SK-N-SH treated with all-trans-retinoic acid at 6 μM for 48 hours (cell line): ENCODE results near the gene ARHGAP15.

Experiments
- ARNTL ChIP-seq: fragments of 450-650 bp; formaldehyde crosslinking; IDR thresholded peaks from 2 replicates; pipeline ENCODE4 v1.5.0; 2020; ENCODE audit warnings: low read depth, mild to moderate bottlenecking, moderate library complexity, borderline replicate concordance
- ESRRG ChIP-seq: fragments of 250-450 bp; sonication (Bioruptor Pico); IDR thresholded peaks from 2 replicates; pipeline ENCODE4 v1.6.1; 2021; ENCODE audit warnings: mild to moderate bottlenecking
- GLIS3 ChIP-seq: fragments of 250-450 bp; sonication (Bioruptor Pico); IDR thresholded peaks from 2 replicates; pipeline ENCODE4 v1.5.0; 2020; ENCODE audit warnings: mild to moderate bottlenecking, moderate library complexity
- RARB ChIP-seq: fragments of 250-450 bp; sonication (Bioruptor Pico); IDR thresholded peaks from 2 replicates; pipeline ENCODE4 v1.8.0; 2021; ENCODE audit warnings: mild to moderate bottlenecking, moderate library complexity
- ZC3H10 ChIP-seq: fragments of 250-450 bp; sonication (Bioruptor Pico); IDR thresholded peaks from 2 replicates; pipeline ENCODE4 v1.5.1; 2021; ENCODE audit warnings: mild to moderate bottlenecking, moderate library complexity
- ZFP3 ChIP-seq: fragments of 250-450 bp; sonication (Bioruptor Pico); IDR thresholded peaks from 2 replicates; pipeline ENCODE4 v1.5.0; 2020; ENCODE audit warnings: mild to moderate bottlenecking, moderate library complexity
- ZNF70 ChIP-seq: fragments of 450-650 bp; formaldehyde crosslinking; IDR thresholded peaks from 2 replicates; pipeline ENCODE4 v1.5.0; 2020; ENCODE audit warnings: mild to moderate bottlenecking, moderate library complexity
- ZNF8 ChIP-seq: fragments of 450-650 bp; formaldehyde crosslinking; IDR thresholded peaks from 2 replicates; pipeline ENCODE4 v1.5.0; 2020; ENCODE audit warnings: mild to moderate bottlenecking, moderate library complexity
- TF ChIP-seq, protein P1 (sequence below): fragments of 250-450 bp; sonication (Bioruptor Pico); IDR thresholded peaks from 2 replicates; pipeline ENCODE4 v1.5.1; 2020; ENCODE audit warnings: low read depth, mild to moderate bottlenecking, moderate library complexity
- TF ChIP-seq, protein P2 (sequence below): fragments of 250-450 bp; sonication (Bioruptor Pico); IDR thresholded peaks from 2 replicates; pipeline ENCODE4 v1.8.0; 2020; ENCODE audit warnings: mild to moderate bottlenecking, moderate library complexity, borderline replicate concordance

- TF ChIP-seq, protein P1, sequence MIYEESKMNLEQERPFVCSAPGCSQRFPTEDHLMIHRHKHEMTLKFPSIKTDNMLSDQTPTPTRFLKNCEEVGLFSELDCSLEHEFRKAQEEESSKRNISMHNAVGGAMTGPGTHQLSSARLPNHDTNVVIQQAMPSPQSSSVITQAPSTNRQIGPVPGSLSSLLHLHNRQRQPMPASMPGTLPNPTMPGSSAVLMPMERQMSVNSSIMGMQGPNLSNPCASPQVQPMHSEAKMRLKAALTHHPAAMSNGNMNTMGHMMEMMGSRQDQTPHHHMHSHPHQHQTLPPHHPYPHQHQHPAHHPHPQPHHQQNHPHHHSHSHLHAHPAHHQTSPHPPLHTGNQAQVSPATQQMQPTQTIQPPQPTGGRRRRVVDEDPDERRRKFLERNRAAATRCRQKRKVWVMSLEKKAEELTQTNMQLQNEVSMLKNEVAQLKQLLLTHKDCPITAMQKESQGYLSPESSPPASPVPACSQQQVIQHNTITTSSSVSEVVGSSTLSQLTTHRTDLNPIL, result no peak
- TF ChIP-seq GLIS3 (CRISPR knock-in tag) (no peak), ZC3H10 (CRISPR knock-in tag) (no peak), ARNTL (no peak), ESRRG (CRISPR knock-in tag) (no peak), ZFP3 (CRISPR knock-in tag) (no peak), RARB (no peak), ZNF70 (CRISPR knock-in tag) (no peak), ZNF8 (CRISPR knock-in tag) (no peak)
- TF ChIP-seq, protein P2, sequence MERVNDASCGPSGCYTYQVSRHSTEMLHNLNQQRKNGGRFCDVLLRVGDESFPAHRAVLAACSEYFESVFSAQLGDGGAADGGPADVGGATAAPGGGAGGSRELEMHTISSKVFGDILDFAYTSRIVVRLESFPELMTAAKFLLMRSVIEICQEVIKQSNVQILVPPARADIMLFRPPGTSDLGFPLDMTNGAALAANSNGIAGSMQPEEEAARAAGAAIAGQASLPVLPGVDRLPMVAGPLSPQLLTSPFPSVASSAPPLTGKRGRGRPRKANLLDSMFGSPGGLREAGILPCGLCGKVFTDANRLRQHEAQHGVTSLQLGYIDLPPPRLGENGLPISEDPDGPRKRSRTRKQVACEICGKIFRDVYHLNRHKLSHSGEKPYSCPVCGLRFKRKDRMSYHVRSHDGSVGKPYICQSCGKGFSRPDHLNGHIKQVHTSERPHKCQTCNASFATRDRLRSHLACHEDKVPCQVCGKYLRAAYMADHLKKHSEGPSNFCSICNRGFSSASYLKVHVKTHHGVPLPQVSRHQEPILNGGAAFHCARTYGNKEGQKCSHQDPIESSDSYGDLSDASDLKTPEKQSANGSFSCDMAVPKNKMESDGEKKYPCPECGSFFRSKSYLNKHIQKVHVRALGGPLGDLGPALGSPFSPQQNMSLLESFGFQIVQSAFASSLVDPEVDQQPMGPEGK, result no peak
These were observed 26.4 kb downstream of the ARHGAP15 start for GRCh38 chr2:143155661-143156060.
